Neural cell (in vitro differentiated cells): Measurements from ENCODE around the gene GADL1.

Source experiments
- CTCF ChIP-seq: fragments of 450-650 bp; IDR thresholded peaks from 2 replicates; pipeline ENCODE4 v1.5.1; 2014; ENCODE audit warnings: antibody characterized with exemption, mild to moderate bottlenecking, moderate library complexity; ENCODE audit not compliant: poor library complexity, severe bottlenecking
- EP300 ChIP-seq: fragments of 450-650 bp; conservative IDR thresholded peaks from 2 replicates; pipeline ENCODE4 v1.6.1; 2014; ENCODE audit warnings: antibody characterized with exemption, mild to moderate bottlenecking, moderate library complexity; ENCODE audit not compliant: poor library complexity, severe bottlenecking
- EZH2 ChIP-seq: fragments of 200-600, 300-800 bp; shearing (Covaris generic), sonication (generic); IDR thresholded peaks from 2 replicates; pipeline ENCODE4 v1.6.1; 2014; ENCODE audit warnings: antibody characterized with exemption, low read length, borderline replicate concordance, mild to moderate bottlenecking; ENCODE audit not compliant: insufficient read depth, poor library complexity, severe bottlenecking
- MXI1 ChIP-seq: fragments of 450-650 bp; conservative IDR thresholded peaks from 2 replicates; pipeline ENCODE4 v1.6.1; 2014; ENCODE audit warnings: antibody characterized with exemption, mild to moderate bottlenecking; ENCODE audit not compliant: poor library complexity, severe bottlenecking
- POLR2AphosphoS5 ChIP-seq: IDR thresholded peaks from 2 replicates; pipeline ENCODE4 v1.6.1; 2012
- RAD21 ChIP-seq: fragments of 450-650 bp; conservative IDR thresholded peaks from 2 replicates; pipeline ENCODE4 v1.6.1; 2014; ENCODE audit warnings: antibody characterized with exemption, mild to moderate bottlenecking, moderate library complexity
- TAF1 ChIP-seq: IDR thresholded peaks from 2 replicates; pipeline ENCODE4 v1.6.1; 2012; ENCODE audit warnings: low read depth

GRCh38 chr3:30843877-30844276 lies 50.6 kb downstream of the GADL1 start:
- TF ChIP-seq CTCF = no peak
- no peak for TF ChIP-seq TAF1
- no peak for TF ChIP-seq EZH2
- no peak for TF ChIP-seq MXI1
- no peak for TF ChIP-seq EP300
- TF ChIP-seq RAD21 = no peak
- no peak for TF ChIP-seq POLR2AphosphoS5
